Liver (tissue), 3 donors: ENCODE data around the gene LRP4.

Experiments used
- CTCF ChIP-seq: fragments of 150-350 bp; IDR thresholded peaks from 2 replicates; pipeline ENCODE4 v1.5.1; 2017; ENCODE audit warnings: improper control_type of control experiment, low read depth, low read length; ENCODE audit not compliant: missing input control
- JUND ChIP-seq, 2 donors: IDR thresholded peaks; 2 replicates each; pipeline ENCODE4 v1.6.1; 2016; ENCODE audit warnings: antibody characterized with exemption in 2 of 2
- RAD21 ChIP-seq, 2 donors: IDR thresholded peaks; 2 replicates each; pipeline ENCODE4 v1.6.1; 2016; ENCODE audit warnings: antibody characterized with exemption in 2 of 2, mild to moderate bottlenecking in 2 of 2
- RXRA ChIP-seq, 2 donors: IDR thresholded peaks; 2 replicates each; pipeline ENCODE4 v1.6.1; 2017 to 2018; ENCODE audit warnings: antibody characterized with exemption in 2 of 2, mild to moderate bottlenecking in 1 of 2
- SP1 ChIP-seq: IDR thresholded peaks from 2 replicates; pipeline ENCODE4 v1.6.1; 2018; ENCODE audit warnings: antibody characterized with exemption, mild to moderate bottlenecking
- TAF1 ChIP-seq: conservative IDR thresholded peaks from 2 replicates; pipeline ENCODE4 v1.6.1; 2016; ENCODE audit warnings: antibody characterized with exemption, mild to moderate bottlenecking
- TF ChIP-seq, protein P1 (sequence below): IDR thresholded peaks from 2 replicates; pipeline ENCODE4 v1.6.1; 2016; ENCODE audit warnings: antibody characterized with exemption
- donor health status: healthy.
- donor health status: healthy.

- TF ChIP-seq JUND (IDR thresholded peaks at IDR 0.05) = no peak
- TF ChIP-seq CTCF = no peak
- TF ChIP-seq SP1 = no peak
- no peak for TF ChIP-seq TAF1
- no peak for TF ChIP-seq RAD21 (IDR thresholded peaks at IDR 0.05)
- TF ChIP-seq, protein P1, sequence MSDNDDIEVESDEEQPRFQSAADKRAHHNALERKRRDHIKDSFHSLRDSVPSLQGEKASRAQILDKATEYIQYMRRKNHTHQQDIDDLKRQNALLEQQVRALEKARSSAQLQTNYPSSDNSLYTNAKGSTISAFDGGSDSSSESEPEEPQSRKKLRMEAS = no peak
- no peak for TF ChIP-seq RXRA (IDR thresholded peaks at IDR 0.05)
Measured at GRCh38 chr11:46868912-46869311, 49.4 kb downstream of the LRP4 start.
